Measurements from ENCODE around the gene HSD17B13.
A peak's percentile ranks its signal among the peaks of the same experiment; 100 is the strongest.

The HSD17B13 gene

DNA sequence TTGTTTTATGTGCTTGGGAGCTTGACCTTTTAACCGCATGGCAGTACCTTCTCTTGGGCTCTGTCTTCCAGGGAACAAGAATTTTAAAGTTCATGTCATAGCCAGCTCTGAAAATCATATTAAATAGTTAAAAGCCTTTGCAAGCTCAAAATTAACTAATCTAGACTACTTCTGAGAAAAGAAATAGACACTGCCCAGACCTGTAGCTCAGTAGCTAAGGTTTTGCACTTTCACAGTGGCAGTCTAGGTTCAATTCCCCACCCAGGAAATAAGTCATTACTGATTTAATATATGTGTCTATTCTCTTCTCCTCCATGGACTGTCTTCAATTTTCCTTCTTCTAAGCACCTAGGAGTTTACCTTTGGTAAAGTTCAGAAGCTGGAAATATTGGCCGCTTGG is 40.9 kb upstream of the HSD17B13 start:
- WGBS: 100% methylated on average over 2 of the region's 2 CpGs

DNA sequence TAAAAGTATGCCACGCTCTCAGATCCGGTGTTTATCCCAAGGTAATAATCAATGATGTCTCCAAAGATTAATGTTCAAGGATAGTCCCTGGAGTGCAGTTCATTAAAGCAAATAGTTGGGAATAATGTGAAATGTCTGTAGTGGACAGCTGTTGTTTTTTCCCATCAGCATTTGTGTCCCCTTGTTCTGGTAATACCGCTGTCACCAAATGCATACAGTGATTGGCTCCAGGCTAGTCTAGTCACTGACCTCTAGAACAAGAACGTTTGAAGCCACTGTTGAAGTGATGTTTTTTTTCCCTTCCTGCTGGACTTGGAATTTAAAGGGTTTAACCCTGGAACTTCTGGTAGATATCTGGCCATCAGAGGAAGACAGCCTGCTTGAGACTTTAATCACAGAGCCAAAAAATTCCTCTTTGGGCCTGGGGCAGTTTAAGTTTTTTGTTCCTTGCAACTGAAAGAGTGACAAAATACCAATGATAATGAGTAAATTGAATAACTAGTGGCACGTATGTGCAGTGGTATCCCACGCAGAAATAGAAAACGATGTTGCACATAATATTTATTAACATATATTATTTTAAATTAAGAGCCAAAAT is 37.8 kb upstream of the HSD17B13 start:
- Histone ChIP-seq H3K9ac (ENCODE audit: low read length) (no peak overlapping the region), H3K36me3 (ENCODE audit: control insufficient read depth in 1 of 2, insufficient read depth in 2 of 2, low read depth in 1 of 2, low read length in 2 of 2) (peaks cover 6 to 66% of the 10 kb centered on the region in 2 experiments), H3K18ac (ENCODE audit: low read depth in 1 of 2, low read length in 2 of 2) (no peak overlapping the region), H3K27ac (ENCODE audit: low read length, poor library complexity, severe bottlenecking) (no peak overlapping the region), H4K91ac (ENCODE audit: low read length) (no peak overlapping the region), H2BK12ac (ENCODE audit: low read length in 2 of 2) (no peak overlapping the region), H2BK15ac (ENCODE audit: low read depth, poor library complexity, severe bottlenecking) (no peak overlapping the region), H2BK5ac (ENCODE audit: low read depth, low read length, poor library complexity, severe bottlenecking) (no peak overlapping the region), H2AK5ac (ENCODE audit: low read length, severe bottlenecking) (no peak overlapping the region), H2BK120ac (ENCODE audit: low read depth, low read length) (no peak overlapping the region), H3K4ac (ENCODE audit: low read depth in 1 of 2, low read length in 2 of 2) (no peak overlapping the region), H3K79me1 (replicated peaks; ENCODE audit: low read length, poor library complexity, severe bottlenecking) (peaks cover 3% of the 10 kb centered on the region), H4K8ac (ENCODE audit: low read length) (no peak overlapping the region), H3K4me3 (ENCODE audit: insufficient read depth in 1 of 2, low read depth in 1 of 2, low read length in 2 of 2) (no peak overlapping the region), H3K14ac (ENCODE audit: low read length in 2 of 2) (no peak overlapping the region), H2AFZ (ENCODE audit: low read depth, low read length) (no peak overlapping the region), H3K4me1 (ENCODE audit: control insufficient read depth, insufficient read depth, low read depth, low read length) (peaks cover 1% of the 10 kb centered on the region), H3K4me2 (ENCODE audit: low read length, poor library complexity, severe bottlenecking) (no peak overlapping the region), H3K23ac (ENCODE audit: low read length in 2 of 2) (no peak overlapping the region), H3K27me3 (ENCODE audit: control insufficient read depth in 1 of 2, insufficient read depth in 1 of 2, low read length in 2 of 2) (no peaks in the 10 kb centered on the region), H3K9me3 (ENCODE audit: control insufficient read depth, low read length) (no peaks in the 10 kb centered on the region)
- WGBS: 67% methylated on average over 4 of the region's 7 CpGs
- no peak for DNase-seq

More for the DNA sequence above, 40.9 kb upstream of the HSD17B13 start:
- Histone ChIP-seq H3K4me2 (ENCODE audit: low read length, poor library complexity, severe bottlenecking) (no peak overlapping the region), H2AFZ (ENCODE audit: low read depth, low read length) (no peak overlapping the region), H3K9me3 (ENCODE audit: control insufficient read depth, low read length) (no peaks in the 10 kb centered on the region), H2AK5ac (ENCODE audit: low read length, severe bottlenecking) (no peak overlapping the region), H2BK120ac (ENCODE audit: low read depth, low read length) (no peak overlapping the region), H3K79me1 (replicated peaks; ENCODE audit: low read length, poor library complexity, severe bottlenecking) (peaks cover 1% of the 10 kb centered on the region), H3K4me1 (ENCODE audit: control insufficient read depth, insufficient read depth, low read depth, low read length) (no peaks in the 10 kb centered on the region), H3K23ac (ENCODE audit: low read length in 2 of 2) (no peak overlapping the region), H3K9ac (ENCODE audit: low read length) (no peak overlapping the region), H3K27ac (ENCODE audit: low read length, poor library complexity, severe bottlenecking) (no peak overlapping the region), H4K8ac (ENCODE audit: low read length) (no peak overlapping the region), H3K14ac (ENCODE audit: low read length in 2 of 2) (no peak overlapping the region), H3K18ac (ENCODE audit: low read depth in 1 of 2, low read length in 2 of 2) (no peak overlapping the region), H2BK12ac (ENCODE audit: low read length in 2 of 2) (no peak overlapping the region), H3K36me3 (ENCODE audit: control insufficient read depth in 1 of 2, insufficient read depth in 2 of 2, low read depth in 1 of 2, low read length in 2 of 2) (peaks cover 6 to 74% of the 10 kb centered on the region in 2 experiments), H3K27me3 (ENCODE audit: control insufficient read depth in 1 of 2, insufficient read depth in 1 of 2, low read length in 2 of 2) (no peaks in the 10 kb centered on the region), H2BK5ac (ENCODE audit: low read depth, low read length, poor library complexity, severe bottlenecking) (no peak overlapping the region), H4K91ac (ENCODE audit: low read length) (no peak overlapping the region), H3K4me3 (ENCODE audit: insufficient read depth in 1 of 2, low read depth in 1 of 2, low read length in 2 of 2) (no peak overlapping the region), H2BK15ac (ENCODE audit: low read depth, poor library complexity, severe bottlenecking) (no peak overlapping the region), H3K4ac (ENCODE audit: low read depth in 1 of 2, low read length in 2 of 2) (no peak overlapping the region)
- DNase-seq: no peak

GRCh38 chr4:87359258-87359657 is 36.6 kb upstream of the HSD17B13 start:
- no peak overlapping the region for H2BK15ac ChIP-seq (ENCODE audit: low read depth, poor library complexity, severe bottlenecking)
- no peak overlapping the region for H2AFZ ChIP-seq (ENCODE audit: low read depth, low read length)
- H4K91ac ChIP-seq (ENCODE audit: low read length): no peak overlapping the region
- no peak overlapping the region for H3K18ac ChIP-seq (ENCODE audit: low read depth in 1 of 2, low read length in 2 of 2)
- no peak overlapping the region for H3K14ac ChIP-seq (ENCODE audit: low read length in 2 of 2)
- no peak overlapping the region for H3K27ac ChIP-seq (ENCODE audit: low read length, poor library complexity, severe bottlenecking)
- H3K79me1 ChIP-seq (replicated peaks; ENCODE audit: low read length, poor library complexity, severe bottlenecking): peaks cover 3% of the 10 kb centered on the region
- H4K8ac ChIP-seq (ENCODE audit: low read length): no peak overlapping the region
- no peak overlapping the region for H3K4me2 ChIP-seq (ENCODE audit: low read length, poor library complexity, severe bottlenecking)
- no peak overlapping the region for H2BK5ac ChIP-seq (ENCODE audit: low read depth, low read length, poor library complexity, severe bottlenecking)
- H3K4me3 ChIP-seq (ENCODE audit: insufficient read depth in 1 of 2, low read depth in 1 of 2, low read length in 2 of 2): no peak overlapping the region
- H2BK120ac ChIP-seq (ENCODE audit: low read depth, low read length): no peak overlapping the region
- DNase-seq: no peak
- H3K27me3 ChIP-seq (ENCODE audit: control insufficient read depth in 1 of 2, insufficient read depth in 1 of 2, low read length in 2 of 2): no peaks in the 10 kb centered on the region
- WGBS: no CpG with 5 or more reads among the region's 4 CpGs
- H3K4me1 ChIP-seq (ENCODE audit: control insufficient read depth, insufficient read depth, low read depth, low read length): peaks cover 3% of the 10 kb centered on the region
- H3K36me3 ChIP-seq (ENCODE audit: control insufficient read depth in 1 of 2, insufficient read depth in 2 of 2, low read depth in 1 of 2, low read length in 2 of 2): peaks cover 6 to 56% of the 10 kb centered on the region in 2 experiments
- H3K23ac ChIP-seq (ENCODE audit: low read length in 2 of 2): no peak overlapping the region
- H3K9me3 ChIP-seq (ENCODE audit: control insufficient read depth, low read length): no peaks in the 10 kb centered on the region
- no peak overlapping the region for H2BK12ac ChIP-seq (ENCODE audit: low read length in 2 of 2)
- no peak overlapping the region for H3K9ac ChIP-seq (ENCODE audit: low read length)
- H3K4ac ChIP-seq (ENCODE audit: low read depth in 1 of 2, low read length in 2 of 2): no peak overlapping the region
- H2AK5ac ChIP-seq (ENCODE audit: low read length, severe bottlenecking): no peak overlapping the region

DNA sequence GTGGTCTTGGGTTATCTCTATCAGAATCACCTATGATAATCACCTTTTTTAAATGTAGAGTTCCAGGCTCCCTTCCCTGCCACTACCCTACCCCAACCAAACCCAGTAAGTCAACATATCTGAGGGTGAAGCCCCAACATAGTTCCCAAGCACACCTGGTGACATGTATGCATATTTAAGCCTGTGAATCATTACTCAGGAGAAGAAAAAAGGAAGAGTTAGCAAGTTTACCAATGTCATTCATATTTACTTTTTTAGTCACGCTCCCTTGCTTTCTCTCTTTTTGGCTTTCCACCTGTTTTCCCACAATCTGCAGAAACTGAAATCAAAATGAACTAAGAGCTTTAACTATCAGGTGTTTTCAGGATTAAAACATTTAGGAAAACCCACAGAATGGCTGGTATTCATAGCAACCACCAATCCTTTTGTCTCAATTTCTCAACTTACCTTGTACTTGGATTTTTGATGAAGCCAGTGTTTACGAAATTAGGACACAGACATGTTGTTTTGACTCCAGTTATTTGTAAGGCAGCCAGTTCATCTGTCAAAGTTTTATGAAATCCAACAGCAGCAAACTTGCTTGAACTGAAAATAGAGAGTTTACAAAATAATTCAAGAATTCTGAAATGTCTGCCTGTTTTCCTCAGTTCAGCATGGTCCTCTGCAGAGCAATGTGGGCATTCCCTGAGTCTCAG is 34.3 kb upstream of the HSD17B13 start:
- no peak overlapping the region for H3K27ac ChIP-seq (ENCODE audit: low read length, poor library complexity, severe bottlenecking)
- H3K9ac ChIP-seq (ENCODE audit: low read length): no peak overlapping the region
- H3K36me3 ChIP-seq (ENCODE audit: control insufficient read depth in 1 of 2, insufficient read depth in 2 of 2, low read depth in 1 of 2, low read length in 2 of 2): peaks cover 6 to 38% of the 10 kb centered on the region in 2 experiments
- WGBS: 89% methylated on average over 2 of the region's 2 CpGs
- H4K8ac ChIP-seq (ENCODE audit: low read length): no peak overlapping the region
- H4K91ac ChIP-seq (ENCODE audit: low read length): no peak overlapping the region
- no peak overlapping the region for H3K18ac ChIP-seq (ENCODE audit: low read depth in 1 of 2, low read length in 2 of 2)
- no peak overlapping the region for H2AK5ac ChIP-seq (ENCODE audit: low read length, severe bottlenecking)
- H3K4me1 ChIP-seq (ENCODE audit: control insufficient read depth, insufficient read depth, low read depth, low read length): peaks cover 3% of the 10 kb centered on the region
- H3K4ac ChIP-seq (ENCODE audit: low read depth in 1 of 2, low read length in 2 of 2): no peak overlapping the region
- no peak overlapping the region for H3K23ac ChIP-seq (ENCODE audit: low read length in 2 of 2)
- H3K27me3 ChIP-seq (ENCODE audit: control insufficient read depth in 1 of 2, insufficient read depth in 1 of 2, low read length in 2 of 2): no peaks in the 10 kb centered on the region
- H3K79me1 ChIP-seq (replicated peaks; ENCODE audit: low read length, poor library complexity, severe bottlenecking): peaks cover 1% of the 10 kb centered on the region
- no peak for DNase-seq
- no peak overlapping the region for H3K14ac ChIP-seq (ENCODE audit: low read length in 2 of 2)
- no peak overlapping the region for H2AFZ ChIP-seq (ENCODE audit: low read depth, low read length)
- H3K4me2 ChIP-seq (ENCODE audit: low read length, poor library complexity, severe bottlenecking): no peak overlapping the region
- peak overlapping the region; percentile 31 for H2BK5ac ChIP-seq (ENCODE audit: low read depth, low read length, poor library complexity, severe bottlenecking)
- no peak overlapping the region for H2BK12ac ChIP-seq (ENCODE audit: low read length in 2 of 2)
- H2BK120ac ChIP-seq (ENCODE audit: low read depth, low read length): peak overlapping the region; percentile 19
- no peaks in the 10 kb centered on the region for H3K9me3 ChIP-seq (ENCODE audit: control insufficient read depth, low read length)
- no peak overlapping the region for H3K4me3 ChIP-seq (ENCODE audit: insufficient read depth in 1 of 2, low read depth in 1 of 2, low read length in 2 of 2)
- H2BK15ac ChIP-seq (ENCODE audit: low read depth, poor library complexity, severe bottlenecking): no peak overlapping the region

Measured in mesenchymal stem cell (in vitro differentiated cells and primary cell).